Calu3 (cell line): ENCODE data around the gene HDC. TPM values are rescaled to one million over a fixed set of nuclear protein-coding genes. Genes with fewer than 3 reads are reported as not detected.

Source experiments
- BruUV-seq: library from RNA; stranded (reverse); fragments of 400-500 nt; replicated peaks from 2 replicates; lab custom pipeline; 2021; lab: Mats Ljungman, UMichigan
- CTCF ChIA-PET: fragments of 300-600 bp; sonication (Branson Sonifier 250); formaldehyde crosslinking; loops from one replicate; lab custom pipeline; 2022; ENCODE audit warnings: antibody characterized with exemption; lab: Charles Lee
- DNase-seq: peaks from one replicate; pipeline ENCODE4 v3.0.0; 2022
- H3K27ac Mint-ChIP-seq: one replicate; pipeline ENCODE4 v1.8.0; 2022; ENCODE audit warnings: mixed read lengths; ENCODE audit not compliant: unreplicated experiment
- H3K27me3 Mint-ChIP-seq: one replicate; pipeline ENCODE4 v1.8.0; 2022; ENCODE audit warnings: mixed read lengths; ENCODE audit not compliant: unreplicated experiment
- H3K36me3 Mint-ChIP-seq: one replicate; pipeline ENCODE4 v1.8.0; 2022; ENCODE audit warnings: mild to moderate bottlenecking, moderate library complexity, mixed read lengths; ENCODE audit not compliant: insufficient read depth, unreplicated experiment
- H3K4me1 Mint-ChIP-seq: one replicate; pipeline ENCODE4 v1.8.0; 2022; ENCODE audit warnings: mild to moderate bottlenecking, low read depth, mixed read lengths; ENCODE audit not compliant: unreplicated experiment
- H3K4me3 Mint-ChIP-seq: one replicate; pipeline ENCODE4 v1.8.0; 2022; ENCODE audit warnings: mild to moderate bottlenecking, low read depth, moderate library complexity, mixed read lengths; ENCODE audit not compliant: unreplicated experiment
- H3K9me3 Mint-ChIP-seq: one replicate; pipeline ENCODE4 v1.8.0; 2022; ENCODE audit warnings: low read depth, mixed read lengths; ENCODE audit not compliant: unreplicated experiment
- intact Hi-C: fragments of 100-400 bp; cut with micrococcal nuclease; formaldehyde crosslinking; loops from one replicate; pipeline ENCODE4 v1.10.0; 2022; ENCODE audit not compliant: unreplicated experiment
- total RNA-seq: library from RNA; stranded (reverse); gene quantifications from 2 replicates; pipeline ENCODE4 v1.2.3, GENCODE V29; 2022
- TF ChIP-seq, protein P1 (sequence below): fragments of 200-600 bp; IDR thresholded peaks from one replicate; pipeline ENCODE4 v1.8.0; 2022; ENCODE audit warnings: antibody characterized with exemption; ENCODE audit not compliant: unreplicated experiment

HDC gene
- total RNA-seq, 1 experiment from 2014 or later = not detected

DNA sequence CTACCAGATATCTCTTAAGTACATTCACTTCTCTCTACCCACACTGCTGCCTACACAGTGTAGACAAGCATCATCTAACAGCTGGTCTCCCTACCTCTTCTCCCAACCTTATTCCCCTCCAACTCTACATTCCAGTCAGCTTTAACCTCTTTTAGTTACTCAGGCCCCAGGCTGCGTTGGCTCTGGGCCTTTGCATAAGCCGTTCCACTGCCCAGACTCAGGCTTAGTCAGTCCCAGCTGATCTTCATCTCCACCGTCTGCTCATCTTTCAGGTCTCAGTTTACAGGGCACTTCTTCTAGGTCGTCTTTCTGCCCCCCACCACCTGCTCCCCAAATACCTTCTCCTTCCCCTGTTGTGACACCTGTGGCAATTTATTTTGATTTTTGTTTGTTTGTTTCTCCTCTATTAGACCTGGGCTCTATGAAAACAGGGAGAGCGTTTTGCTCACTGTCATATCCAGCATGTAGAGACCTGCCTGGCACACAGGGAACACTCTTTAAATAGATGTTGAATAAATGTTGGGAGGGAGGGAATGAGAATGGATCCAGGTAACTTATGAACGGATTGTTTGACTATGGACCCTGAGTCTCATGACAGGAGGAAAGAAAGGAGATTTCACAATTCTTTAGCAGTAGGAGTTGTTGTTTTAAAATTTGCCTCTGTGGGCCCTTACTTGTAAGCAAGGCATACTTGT is 72.5 kb downstream of the HDC start:
- CTCF ChIA-PET = no interaction called here
- Mint-ChIP-seq H3K4me1 (no peaks in the 10 kb centered on the region), H3K36me3 (no peaks in the 10 kb centered on the region), H3K9me3 (no peaks in the 10 kb centered on the region), H3K27ac (no peak overlapping the region), H3K27me3 (no peaks in the 10 kb centered on the region), H3K4me3 (no peak overlapping the region)
- no peak for DNase-seq
- no TSS peak for BruUV-seq
- TF ChIP-seq, protein P1, sequence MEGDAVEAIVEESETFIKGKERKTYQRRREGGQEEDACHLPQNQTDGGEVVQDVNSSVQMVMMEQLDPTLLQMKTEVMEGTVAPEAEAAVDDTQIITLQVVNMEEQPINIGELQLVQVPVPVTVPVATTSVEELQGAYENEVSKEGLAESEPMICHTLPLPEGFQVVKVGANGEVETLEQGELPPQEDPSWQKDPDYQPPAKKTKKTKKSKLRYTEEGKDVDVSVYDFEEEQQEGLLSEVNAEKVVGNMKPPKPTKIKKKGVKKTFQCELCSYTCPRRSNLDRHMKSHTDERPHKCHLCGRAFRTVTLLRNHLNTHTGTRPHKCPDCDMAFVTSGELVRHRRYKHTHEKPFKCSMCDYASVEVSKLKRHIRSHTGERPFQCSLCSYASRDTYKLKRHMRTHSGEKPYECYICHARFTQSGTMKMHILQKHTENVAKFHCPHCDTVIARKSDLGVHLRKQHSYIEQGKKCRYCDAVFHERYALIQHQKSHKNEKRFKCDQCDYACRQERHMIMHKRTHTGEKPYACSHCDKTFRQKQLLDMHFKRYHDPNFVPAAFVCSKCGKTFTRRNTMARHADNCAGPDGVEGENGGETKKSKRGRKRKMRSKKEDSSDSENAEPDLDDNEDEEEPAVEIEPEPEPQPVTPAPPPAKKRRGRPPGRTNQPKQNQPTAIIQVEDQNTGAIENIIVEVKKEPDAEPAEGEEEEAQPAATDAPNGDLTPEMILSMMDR = no peak
- intact Hi-C loops = no loop called here

DNA sequence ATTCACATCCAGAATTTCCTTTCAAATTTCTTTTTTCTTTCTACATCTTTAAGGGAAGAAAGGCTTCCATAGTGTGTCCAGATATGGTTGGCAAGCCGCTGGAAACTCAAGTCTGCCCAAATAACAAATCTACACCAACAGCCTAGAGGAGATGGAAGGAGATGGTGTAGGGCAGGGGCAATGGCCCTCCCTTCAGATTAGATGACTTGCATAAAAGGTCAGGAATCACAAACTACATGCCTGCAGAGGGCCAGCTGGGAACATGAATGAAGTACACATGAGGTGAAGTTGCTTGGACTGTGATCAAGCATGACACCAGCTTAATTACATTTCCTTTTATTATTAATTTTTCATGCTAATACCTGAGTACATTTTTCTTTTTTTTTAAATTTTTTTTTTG is 73.4 kb downstream of the HDC start:
- no peak for DNase-seq
- no peaks in the 10 kb centered on the region for H3K9me3 Mint-ChIP-seq
- H3K27me3 Mint-ChIP-seq = no peaks in the 10 kb centered on the region
- no peaks in the 10 kb centered on the region for H3K4me1 Mint-ChIP-seq
- intact Hi-C loops = no loop called here
- no TSS peak for BruUV-seq
- H3K27ac Mint-ChIP-seq = no peak overlapping the region
- no peak overlapping the region for H3K4me3 Mint-ChIP-seq
- CTCF ChIA-PET = no interaction called here
- no peaks in the 10 kb centered on the region for H3K36me3 Mint-ChIP-seq
- TF ChIP-seq, protein P1 = no peak

Other genes with a start within 250 kb of the HDC start
- 0.24 and 0.61 TPM in 2 replicates for gene ATP8B4, start 146.5 kb downstream of the HDC start, total RNA-seq
- gene SLC27A2, start 83.5 kb downstream of the HDC start, total RNA-seq = 13.1 and 14.0 TPM in 2 replicates
- 25.6 and 33.0 TPM in 2 replicates for gene GABPB1, start 89.5 kb upstream of the HDC start, total RNA-seq
- 72.4 and 73.2 TPM in 2 replicates for gene USP8, start 158.7 kb upstream of the HDC start, total RNA-seq